Stomach (tissue), 9 donors: Measurements from ENCODE around the gene CIAO3. TPM values are rescaled to one million over a fixed set of nuclear protein-coding genes. Genes with fewer than 3 reads are reported as not detected.

Experiments used
- DNase-seq, 2 donors: peaks; one replicate each; pipeline versions ENCODE4 v3.0.0 to v3.0.0-alpha.2; 2013 to 2019
- H3K27ac ChIP-seq, 5 donors: fragments of 200-600 bp in 4 of 5; sonication (generic) in 4 of 5; one replicate each; pipeline ENCODE4 v1.5.1; 2013 to 2019; ENCODE audit warnings: mild to moderate bottlenecking in 1 of 5, moderate library complexity in 1 of 5
- H3K27me3 ChIP-seq, 3 donors: fragments of 200-600 bp; sonication (generic); one replicate each; pipeline ENCODE4 v1.5.1; 2017 to 2019; ENCODE audit warnings: mixed run types in 1 of 3
- H3K36me3 ChIP-seq, 4 donors: fragments of 200-600 bp; sonication (generic); 1 replicate in 3 of 4; 2 replicates in 1 of 4; pipeline ENCODE4 v1.5.1; 2016 to 2019
- H3K4me1 ChIP-seq, 4 donors: fragments of 200-600 bp; sonication (generic); one replicate each; pipeline ENCODE4 v1.5.1; 2016 to 2019
- H3K4me3 ChIP-seq, 4 donors: fragments of 200-600 bp; sonication (generic) in 3 of 4; one replicate each; pipeline ENCODE4 v1.5.1; 2016 to 2019; ENCODE audit warnings: mild to moderate bottlenecking in 1 of 4
- H3K9me3 ChIP-seq, 4 donors: fragments of 200-600 bp; sonication (generic); one replicate each; pipeline ENCODE4 v1.5.1; 2016 to 2019
- CTCF ChIP-seq, 7 experiments: fragments of 450-650 bp in 4 of 7; fragments of 200-600 bp in 3 of 7; sonication (generic) in 3 of 7; IDR thresholded peaks; one replicate each; pipeline ENCODE4 v1.5.1; 2016 to 2019; ENCODE audit warnings: antibody characterized with exemption in 7 of 7, control low read depth in 2 of 7, mild to moderate bottlenecking in 1 of 7
- EP300 ChIP-seq: sonication (generic); formaldehyde crosslinking; IDR thresholded peaks from one replicate; pipeline ENCODE4 v1.6.1; 2017; ENCODE audit warnings: antibody characterized with exemption
- POLR2A ChIP-seq, 4 donors: fragments of 450-650 bp; IDR thresholded peaks; one replicate each; pipeline ENCODE4 v1.6.1; 2016; ENCODE audit warnings: antibody characterized with exemption in 4 of 4, control low read depth in 2 of 4, mild to moderate bottlenecking in 1 of 4, moderate library complexity in 1 of 4
- POLR2AphosphoS5 ChIP-seq, 3 donors: sonication (generic); formaldehyde crosslinking; IDR thresholded peaks; one replicate each; pipeline ENCODE4 v1.6.1; 2016; ENCODE audit warnings: antibody characterized with exemption in 3 of 3
- WGBS, 5 donors: extraction: QIAGEN DNeasy Blood & Tissue Kit in 3 of 5; methylation state at CpG; one replicate each; pipeline versions ENCODE4 v1.1.5 to v1.1.7; 2013 to 2018; 5-methylcytosine and 5-hydroxymethylcytosine counted together
- intact Hi-C: fragments of 100-400 bp; cut with DNase I; formaldehyde crosslinking; loops from one replicate; pipeline ENCODE4 v1.15.1; 2023; ENCODE audit warnings: low total_unique reads
- polyA plus RNA-seq, 3 donors: library from polyadenylated mRNA; stranded (reverse); fragments of 200-250 nt; gene quantifications; one replicate each; pipeline ENCODE4 v1.2.3, GENCODE V29; 2013
- total RNA-seq, 5 donors: library from RNA; depleted of rRNA; stranded (reverse); fragments of >200 nt; gene quantifications; one replicate each; pipeline versions ENCODE4 v1.1.0 to v1.2.3, GENCODE V29; 2014 to 2016
- donor health status: healthy with polysubstance abuse.
- donor health status: Bipolar disorder and iron deficiency.
- donor health status: healthy.

Gene CIAO3
- total and polyA plus RNA-seq, 8 donors: 22.8 to 145 (median 49.6) TPM

- H3K27ac ChIP-seq: no peak overlapping the region
- H3K36me3 ChIP-seq: peaks cover 0 to 6% (median 0%) of the 10 kb centered on the region in 4 donors
- H3K4me1 ChIP-seq: peaks cover 39 to 66% (median 64%) of the 10 kb centered on the region in 4 donors
- H3K4me3 ChIP-seq: no peak overlapping the region
- H3K9me3 ChIP-seq: no peaks in the 10 kb centered on the region
- peaks cover 0 to 52% (median 5%) of the 10 kb centered on the region in 3 donors for H3K27me3 ChIP-seq
- no peak for DNase-seq
- TF ChIP-seq CTCF (IDR thresholded peaks at IDR 0.05): no peak
- TF ChIP-seq POLR2A (IDR thresholded peaks at IDR 0.05): no peak
- no peak for TF ChIP-seq EP300
- TF ChIP-seq POLR2AphosphoS5 (IDR thresholded peaks at IDR 0.05): no peak
- intact Hi-C loops: no loop called here
- WGBS, 5 donors: 83 to 88% (median 86%) methylated on average over 15 to 29 of the region's 29 CpGs
Observed at GRCh38 chr16:716768-717325, 23.9 kb downstream of the CIAO3 start.

GRCh38 chr16:716200-716568 lies 24.6 kb downstream of the CIAO3 start:
- no peaks in the 10 kb centered on the region for H3K9me3 ChIP-seq
- H3K27ac ChIP-seq: peak overlapping the region in 1 of 5 donors; percentile 69
- peaks cover 34 to 64% (median 61%) of the 10 kb centered on the region in 4 donors for H3K4me1 ChIP-seq
- 10 to 22% (median 13%) methylated on average over 7 to 12 of the region's 12 CpGs for WGBS, 5 donors
- no peak for TF ChIP-seq POLR2AphosphoS5 (IDR thresholded peaks at IDR 0.05)
- TF ChIP-seq CTCF (IDR thresholded peaks at IDR 0.05): no peak
- TF ChIP-seq EP300: no peak
- no peak for TF ChIP-seq POLR2A (IDR thresholded peaks at IDR 0.05)
- H3K27me3 ChIP-seq: peaks cover 0 to 58% (median 9%) of the 10 kb centered on the region in 3 donors
- DNase-seq: peak; percentile 48 to 81
- peaks cover 0 to 6% (median 0%) of the 10 kb centered on the region in 4 donors for H3K36me3 ChIP-seq
- H3K4me3 ChIP-seq: peak overlapping the region; percentile 61 to 94 (median 68)
- intact Hi-C loops: no loop called here

GRCh38 chr16:715477-716199 lies 25.2 kb downstream of the CIAO3 start:
- DNase-seq: peak in 1 of 2 donors; percentile 52
- 1 to 7% (median 2%) methylated on average over 8 to 74 of the region's 74 CpGs for WGBS, 5 donors
- Histone ChIP-seq H3K4me3 (peak overlapping the region; percentile 61 to 94 (median 68)), H3K4me1 (peaks cover 32 to 64% (median 59%) of the 10 kb centered on the region in 4 donors), H3K9me3 (no peaks in the 10 kb centered on the region), H3K27ac (peak overlapping the region in 3 of 5 donors; percentile 17 to 69 (median 43)), H3K36me3 (peaks cover 0 to 6% (median 0%) of the 10 kb centered on the region in 4 donors), H3K27me3 (peaks cover 3 to 64% (median 15%) of the 10 kb centered on the region in 3 donors)
- TF ChIP-seq POLR2AphosphoS5 (IDR thresholded peaks at IDR 0.05): no peak
- intact Hi-C loops: no loop called here

- DNase-seq: peak; percentile 94 to 97
- peaks cover 9 to 72% (median 23%) of the 10 kb centered on the region in 3 donors for H3K27me3 ChIP-seq
- intact Hi-C loops: loop anchor here (5.0 kb wide), 2 partner anchors 67 to 337 kb away; no protein-coding TSS in a partner anchor
- peak within 1 kb of the TSS in 3 of 5 donors; percentile 17 to 69 (median 43) for H3K27ac ChIP-seq
- peaks cover 0 to 6% (median 0%) of the 10 kb centered on the region in 4 donors for H3K36me3 ChIP-seq
- no peaks in the 10 kb centered on the region for H3K9me3 ChIP-seq
- H3K4me1 ChIP-seq: peaks cover 24 to 59% (median 51%) of the 10 kb centered on the region in 4 donors
- TF ChIP-seq POLR2AphosphoS5 (IDR thresholded peaks at IDR 0.05): peak in 1 of 3 donors; percentile 31
- TF ChIP-seq CTCF (IDR thresholded peaks at IDR 0.05): no peak
- TF ChIP-seq POLR2A (IDR thresholded peaks at IDR 0.05): no peak
- no peak for TF ChIP-seq EP300
- H3K4me3 ChIP-seq: peak within 1 kb of the TSS; percentile 61 to 94 (median 68)
- 5 to 14% (median 7%) methylated on average over 23 to 108 of the region's 108 CpGs for WGBS, 5 donors
Observed at GRCh38 chr16:714558-715476, 26.0 kb downstream of the CIAO3 start, which contains the start of gene METRN. METRN (plus strand) TSS chr16:715118; CDS start chr16:715290, 172 bp downstream.
